H9 (cell line): ENCODE data around the gene CCDC102A. TPM values are rescaled to one million over a fixed set of nuclear protein-coding genes. Genes with fewer than 3 reads are reported as not detected.

Experiments used
- DNase-seq: peaks from one replicate; pipeline ENCODE4 v3.0.0-alpha.2; 2017
- H2AFZ ChIP-seq: one replicate; pipeline ENCODE4 v1.6.1; 2013; ENCODE audit warnings: mild to moderate bottlenecking, low read length, control low read depth, moderate library complexity
- H2AK5ac ChIP-seq: 2 replicates; pipeline ENCODE4 v1.6.1; 2013; ENCODE audit warnings: low read length, control low read depth, mixed read lengths; ENCODE audit not compliant: insufficient read length
- H2BK120ac ChIP-seq: one replicate; pipeline ENCODE4 v1.6.1; 2013; ENCODE audit warnings: low read depth, mild to moderate bottlenecking, low read length, control low read depth, inconsistent platforms; ENCODE audit not compliant: poor library complexity, severe bottlenecking
- H2BK12ac ChIP-seq: 2 replicates; pipeline ENCODE4 v1.6.1; 2013; ENCODE audit warnings: low read length, control low read depth, mixed read lengths, low read depth; ENCODE audit not compliant: insufficient read length
- H2BK15ac ChIP-seq: 2 replicates; pipeline ENCODE4 v1.6.1; 2013; ENCODE audit warnings: low read depth, low read length, control low read depth
- H2BK20ac ChIP-seq: one replicate; pipeline ENCODE4 v1.6.1; 2013; ENCODE audit warnings: low read depth, mild to moderate bottlenecking, low read length, control low read depth, inconsistent platforms; ENCODE audit not compliant: poor library complexity, severe bottlenecking
- H2BK5ac ChIP-seq: 2 replicates; pipeline ENCODE4 v1.6.1; 2013; ENCODE audit warnings: low read length, control low read depth, mixed read lengths; ENCODE audit not compliant: insufficient read length
- H3K14ac ChIP-seq: 2 replicates; pipeline ENCODE4 v1.6.1; 2013; ENCODE audit warnings: low read length, control low read depth; ENCODE audit not compliant: insufficient read depth
- H3K18ac ChIP-seq: 2 replicates; pipeline ENCODE4 v1.6.1; 2013; ENCODE audit warnings: low read depth, mild to moderate bottlenecking, mixed read lengths, low read length, control low read depth; ENCODE audit not compliant: insufficient read length
- H3K23ac ChIP-seq: 2 replicates; pipeline ENCODE4 v1.6.1; 2013; ENCODE audit warnings: low read length, control low read depth, mixed read lengths, low read depth; ENCODE audit not compliant: insufficient read length
- H3K23me2 ChIP-seq: 2 replicates; pipeline ENCODE4 v1.6.1; 2013; ENCODE audit warnings: low read depth, mild to moderate bottlenecking, mixed read lengths, low read length, control low read depth; ENCODE audit not compliant: insufficient read length, poor library complexity, severe bottlenecking
- H3K27ac ChIP-seq: 2 replicates; pipeline ENCODE4 v1.5.1; 2013; ENCODE audit warnings: low read length, control low read depth, mixed read lengths, low read depth; ENCODE audit not compliant: insufficient read length
- H3K27me3 ChIP-seq: 2 replicates; pipeline ENCODE4 v1.6.1; 2013; ENCODE audit warnings: low read length, control low read depth, inconsistent platforms; ENCODE audit not compliant: insufficient read depth
- H3K4ac ChIP-seq: 2 replicates; pipeline ENCODE4 v1.6.1; 2013; ENCODE audit warnings: low read depth, mild to moderate bottlenecking, control low read depth, inconsistent platforms, low read length, moderate library complexity
- H3K4me1 ChIP-seq: 2 replicates; pipeline ENCODE4 v1.6.1; 2013; ENCODE audit warnings: low read length, control low read depth, inconsistent platforms; ENCODE audit not compliant: insufficient read depth
- H3K4me2 ChIP-seq: 2 replicates; pipeline ENCODE4 v1.6.1; 2013; ENCODE audit warnings: low read length, control low read depth, mixed read lengths; ENCODE audit not compliant: insufficient read length, insufficient read depth
- H3K56ac ChIP-seq: 2 replicates; pipeline ENCODE4 v1.6.1; 2013; ENCODE audit warnings: low read depth, mild to moderate bottlenecking, mixed read lengths, low read length, control low read depth; ENCODE audit not compliant: insufficient read length
- H3K79me1 ChIP-seq: 2 replicates; pipeline ENCODE4 v1.6.1; 2013; ENCODE audit warnings: low read depth, mild to moderate bottlenecking, moderate library complexity, low read length, control low read depth, inconsistent platforms; ENCODE audit not compliant: insufficient read depth, poor library complexity, severe bottlenecking
- H3K79me2 ChIP-seq: 2 replicates; pipeline ENCODE4 v1.6.1; 2013; ENCODE audit warnings: low read length, control low read depth, inconsistent platforms; ENCODE audit not compliant: insufficient read depth
- H3K9ac ChIP-seq: 2 replicates; pipeline ENCODE4 v1.6.1; 2013; ENCODE audit warnings: low read length, control low read depth, mixed read lengths; ENCODE audit not compliant: insufficient read length; ENCODE audit errors: extremely low read depth
- H3K9me3 ChIP-seq: one replicate; pipeline ENCODE4 v1.6.1; 2013; ENCODE audit warnings: low read depth, low read length, inconsistent platforms; ENCODE audit not compliant: control insufficient read depth
- H3T11ph ChIP-seq: one replicate; pipeline ENCODE4 v1.6.1; 2013; ENCODE audit warnings: mild to moderate bottlenecking, low read length, control low read depth, inconsistent platforms
- H4K20me1 ChIP-seq: one replicate; pipeline ENCODE4 v1.6.1; 2013; ENCODE audit not compliant: control insufficient read depth, insufficient read length, insufficient read depth
- H4K5ac ChIP-seq: 2 replicates; pipeline ENCODE4 v1.6.1; 2013; ENCODE audit warnings: low read depth, mild to moderate bottlenecking, mixed read lengths, low read length, control low read depth; ENCODE audit not compliant: insufficient read length
- H4K8ac ChIP-seq: replicated peaks from 2 replicates; pipeline ENCODE4 v1.6.1; 2013; ENCODE audit warnings: low read length, control low read depth, mixed read lengths, low read depth; ENCODE audit not compliant: insufficient read length
- H4K91ac ChIP-seq: 2 replicates; pipeline ENCODE4 v1.6.1; 2013; ENCODE audit warnings: low read depth, mild to moderate bottlenecking, moderate library complexity, mixed read lengths, low read length, control low read depth; ENCODE audit not compliant: insufficient read length
- H3K27ac Mint-ChIP-seq, 3 experiments: 2 replicates in 2 of 3; 3 replicates in 1 of 3; pipeline ENCODE4 v1.8.0; 2020 to 2021; ENCODE audit warnings: mixed read lengths in 3 of 3, mild to moderate bottlenecking in 1 of 3, moderate library complexity in 1 of 3
- H3K27me3 Mint-ChIP-seq: 2 replicates; pipeline ENCODE4 v1.8.0; 2021; ENCODE audit warnings: low read depth, mild to moderate bottlenecking, moderate library complexity, mixed read lengths
- H3K36me3 Mint-ChIP-seq, 3 experiments: 2 replicates in 2 of 3; 3 replicates in 1 of 3; pipeline ENCODE4 v1.8.0; 2020 to 2021; ENCODE audit warnings: low read depth in 3 of 3, mixed read lengths in 3 of 3; ENCODE audit not compliant: insufficient read depth in 1 of 3
- H3K4me1 Mint-ChIP-seq, 2 experiments: 2 replicates each; pipeline ENCODE4 v1.8.0; 2020; ENCODE audit warnings: mixed read lengths in 2 of 2
- H3K4me3 Mint-ChIP-seq, 2 experiments: 2 replicates in 1 of 2; 3 replicates in 1 of 2; pipeline ENCODE4 v1.8.0; 2020 to 2021; ENCODE audit warnings: mild to moderate bottlenecking in 2 of 2, mixed read lengths in 2 of 2, moderate library complexity in 1 of 2
- H3K9me3 Mint-ChIP-seq, 2 experiments: 2 replicates in 1 of 2; 3 replicates in 1 of 2; pipeline ENCODE4 v1.8.0; 2020; ENCODE audit warnings: mild to moderate bottlenecking in 2 of 2, mixed read lengths in 2 of 2, moderate library complexity in 1 of 2
- WGBS: extraction: QIAGEN DNeasy Blood & Tissue Kit; methylation state at CpG from one replicate; pipeline ENCODE4 v1.1.7; 2013; ENCODE audit warnings: missing lambda C conversion rate, low lambda C conversion rate, mixed read lengths; ENCODE audit not compliant: insufficient read length; ENCODE audit errors: extremely low coverage; 5-methylcytosine and 5-hydroxymethylcytosine counted together
- total RNA-seq: library from RNA; stranded (reverse); gene quantifications from 2 replicates; pipeline ENCODE4 v1.2.1, GENCODE V29; 2021
- TF ChIP-seq, protein P1 (sequence below): fragments of 200-600 bp; sonication (generic); conservative IDR thresholded peaks from 3 replicates; pipeline ENCODE4 v1.8.0; 2021; ENCODE audit warnings: antibody characterized with exemption, mild to moderate bottlenecking

The CCDC102A gene
- total RNA-seq, 1 experiment from 2014 or later = 8.2 TPM

DNA sequence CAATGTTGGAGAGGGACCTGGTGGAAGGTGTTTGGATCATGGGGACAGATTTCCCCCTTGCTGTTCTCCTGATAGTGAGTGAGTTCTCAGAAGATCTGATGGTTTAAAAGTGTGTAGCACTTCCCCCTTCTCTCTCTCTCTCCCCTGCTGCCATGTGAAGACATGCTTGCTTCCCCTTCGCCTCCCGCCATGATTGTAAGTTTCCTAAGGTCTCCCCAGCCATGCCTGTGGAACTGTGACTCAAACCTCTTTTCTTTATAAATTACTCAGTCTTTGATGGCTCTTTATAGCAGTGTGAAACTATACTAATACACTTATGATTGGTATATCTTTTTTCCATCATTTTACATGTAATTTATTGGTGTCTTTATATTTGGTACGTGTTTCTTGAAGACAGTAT lies 19.5 kb upstream of the CCDC102A start:
- no peak overlapping the region for H2BK12ac ChIP-seq
- H2BK15ac ChIP-seq = no peak overlapping the region
- no peak overlapping the region for H3K4ac ChIP-seq
- H3K27me3 ChIP-seq = no peaks in the 10 kb centered on the region
- H3K79me1 ChIP-seq = no peaks in the 10 kb centered on the region
- no peak overlapping the region for H3K56ac ChIP-seq
- no peak overlapping the region for H3T11ph ChIP-seq
- H4K91ac ChIP-seq = no peak overlapping the region
- Mint-ChIP-seq H3K4me3 (no peak overlapping the region), H3K9me3 (peaks cover 0 to 7% of the 10 kb centered on the region in 2 experiments; a peak in 2 of 5 replicates), H3K27ac (no peak overlapping the region), H3K36me3 (peaks cover 0 to 4% (median 4%) of the 10 kb centered on the region in 3 experiments; a peak in 3 of 7 replicates), H3K4me1 (no peaks in the 10 kb centered on the region), H3K27me3 (peaks cover 30% of the 10 kb centered on the region)
- no peak for DNase-seq
- H2AFZ ChIP-seq = no peak overlapping the region
- TF ChIP-seq, protein P1, sequence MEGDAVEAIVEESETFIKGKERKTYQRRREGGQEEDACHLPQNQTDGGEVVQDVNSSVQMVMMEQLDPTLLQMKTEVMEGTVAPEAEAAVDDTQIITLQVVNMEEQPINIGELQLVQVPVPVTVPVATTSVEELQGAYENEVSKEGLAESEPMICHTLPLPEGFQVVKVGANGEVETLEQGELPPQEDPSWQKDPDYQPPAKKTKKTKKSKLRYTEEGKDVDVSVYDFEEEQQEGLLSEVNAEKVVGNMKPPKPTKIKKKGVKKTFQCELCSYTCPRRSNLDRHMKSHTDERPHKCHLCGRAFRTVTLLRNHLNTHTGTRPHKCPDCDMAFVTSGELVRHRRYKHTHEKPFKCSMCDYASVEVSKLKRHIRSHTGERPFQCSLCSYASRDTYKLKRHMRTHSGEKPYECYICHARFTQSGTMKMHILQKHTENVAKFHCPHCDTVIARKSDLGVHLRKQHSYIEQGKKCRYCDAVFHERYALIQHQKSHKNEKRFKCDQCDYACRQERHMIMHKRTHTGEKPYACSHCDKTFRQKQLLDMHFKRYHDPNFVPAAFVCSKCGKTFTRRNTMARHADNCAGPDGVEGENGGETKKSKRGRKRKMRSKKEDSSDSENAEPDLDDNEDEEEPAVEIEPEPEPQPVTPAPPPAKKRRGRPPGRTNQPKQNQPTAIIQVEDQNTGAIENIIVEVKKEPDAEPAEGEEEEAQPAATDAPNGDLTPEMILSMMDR = no peak
- H2BK5ac ChIP-seq = no peak overlapping the region
- no peaks in the 10 kb centered on the region for H3K23me2 ChIP-seq
- H3K27ac ChIP-seq = no peak overlapping the region
- H3K4me2 ChIP-seq = no peak overlapping the region
- H3K14ac ChIP-seq = no peak overlapping the region
- H3K4me1 ChIP-seq = no peaks in the 10 kb centered on the region
- H3K9me3 ChIP-seq = no peaks in the 10 kb centered on the region
- H3K18ac ChIP-seq = no peak overlapping the region
- H3K23ac ChIP-seq = no peak overlapping the region
- H3K9ac ChIP-seq = no peak overlapping the region
- no peaks in the 10 kb centered on the region for H3K79me2 ChIP-seq
- no peak overlapping the region for H4K5ac ChIP-seq
- no CpG with 5 or more reads among the region's 3 CpGs for WGBS
- no peak overlapping the region for H2AK5ac ChIP-seq
- no peak overlapping the region for H2BK20ac ChIP-seq
- no peaks in the 10 kb centered on the region for H4K20me1 ChIP-seq
- no peak overlapping the region for H2BK120ac ChIP-seq
- H4K8ac ChIP-seq = no peak overlapping the region
